Activated CD8-positive, alpha-beta memory T cell treated with anti-CD3 and anti-CD28 coated beads for 36 hours (primary cell): ENCODE data around the gene PDHX. TPM values are rescaled to one million over a fixed set of nuclear protein-coding genes. Genes with fewer than 3 reads are reported as not detected.
"Not testable (repeated sequence)": the region's sequence is repeated elsewhere in the genome, so short reads cannot be mapped to it uniquely, and the experiment has no call there.

Experiments used
- CTCF ChIA-PET: fragments of 350-600 bp; sonication (Branson Sonifier 250); formaldehyde crosslinking; loops from one replicate; lab custom pipeline; 2021; ENCODE audit warnings: antibody characterized with exemption; lab: Charles Lee
- POLR2A ChIA-PET: fragments of 350-600 bp; sonication (Branson Sonifier 250); formaldehyde crosslinking; loops from one replicate; lab custom pipeline; 2021; ENCODE audit warnings: antibody characterized with exemption; lab: Charles Lee
- total RNA-seq, 2 experiments: library from RNA; stranded (reverse); gene quantifications; one replicate each; pipeline ENCODE4 v1.2.3, GENCODE V29; 2021

The PDHX gene
- 10 to 100 TPM; 39.1 to 42.4 TPM for total RNA-seq

GRCh38 chr11:34916015-34916842 is at the start of gene PDHX, which contains the start of gene APIP:
PDHX (plus strand) TSS chr11:34916618; CDS start chr11:34916656, 38 bp downstream.
APIP (minus strand) TSS chr11:34916379; CDS start chr11:34916284, 95 bp downstream.
- ChIA-PET CTCF (interaction anchor here (0.9 to 1.4 kb wide), 5 partner anchors 11 to 475 kb away, joined by 3 to 4 read pairs (median 3); no protein-coding TSS in a partner anchor), POLR2A (interaction anchor here (1.0 to 1.3 kb wide), 4 partner anchors 9 to 266 kb away, joined by 3 to 4 read pairs (median 3); no protein-coding TSS in a partner anchor)

- ChIA-PET CTCF (interaction anchor here (1.0 kb wide), 1 partner anchor 25 kb away, joined by 3 read pairs; no protein-coding TSS in a partner anchor), POLR2A (no interaction called here)
Measured at GRCh38 chr11:34869425-34869824, 47.0 kb upstream of the PDHX start.

DNA sequence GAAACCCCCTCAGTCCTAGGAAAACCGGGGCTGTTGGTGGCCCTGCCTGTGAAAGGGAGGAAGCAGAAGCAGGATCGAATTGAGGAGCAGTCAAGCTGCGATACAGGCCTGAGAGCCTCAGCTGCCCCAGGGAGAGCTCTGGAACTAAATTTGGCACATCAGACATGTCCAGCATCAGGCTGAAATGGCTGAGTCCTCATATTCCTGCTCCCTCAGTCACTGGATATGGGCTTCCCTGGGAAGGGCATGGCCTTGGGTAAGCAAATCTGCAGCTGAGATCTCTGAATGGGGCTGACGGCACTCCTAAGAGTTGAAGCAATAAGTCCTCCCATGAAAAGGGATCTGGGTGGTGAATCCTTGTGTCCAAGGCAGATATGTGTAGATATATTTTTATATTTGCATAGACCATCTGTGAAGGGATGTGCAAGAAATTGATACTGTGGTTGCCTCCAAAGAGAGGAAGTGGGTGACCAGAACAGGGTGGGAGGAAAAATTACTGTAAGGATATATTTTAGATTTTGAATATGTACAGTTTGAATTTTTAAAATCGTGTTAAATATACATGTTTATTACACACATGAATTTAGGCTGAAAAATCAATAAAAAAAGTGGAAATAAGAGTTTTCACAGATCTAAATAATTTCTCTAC is 45.7 kb upstream of the PDHX start:
- CTCF ChIA-PET, result no interaction called here
- POLR2A ChIA-PET, result no interaction called here

DNA sequence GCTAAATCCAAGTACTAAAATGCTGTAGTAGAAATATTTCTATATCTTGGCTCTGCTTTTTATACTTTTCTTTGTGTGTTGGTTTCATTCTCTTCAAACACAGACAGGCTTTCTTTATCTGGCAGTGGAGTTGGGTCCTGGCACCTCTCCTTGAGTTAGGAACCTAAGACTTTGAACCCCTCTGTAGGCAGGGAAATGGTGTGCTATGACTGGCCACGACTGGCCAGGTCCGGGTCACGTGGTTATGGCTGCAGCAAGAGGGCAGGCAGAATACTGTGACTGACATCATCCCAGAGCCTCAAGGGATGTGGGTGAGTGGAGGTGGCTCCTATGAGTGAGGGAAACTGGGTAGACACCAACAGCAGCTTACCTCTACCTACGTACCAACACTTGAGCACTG is 42.2 kb upstream of the PDHX start:
- POLR2A ChIA-PET, result no interaction called here
- CTCF ChIA-PET, result no interaction called here

- POLR2A ChIA-PET, result no interaction called here
- CTCF ChIA-PET, result no interaction called here
Measured at GRCh38 chr11:34877375-34877975, 38.9 kb upstream of the PDHX start.

DNA sequence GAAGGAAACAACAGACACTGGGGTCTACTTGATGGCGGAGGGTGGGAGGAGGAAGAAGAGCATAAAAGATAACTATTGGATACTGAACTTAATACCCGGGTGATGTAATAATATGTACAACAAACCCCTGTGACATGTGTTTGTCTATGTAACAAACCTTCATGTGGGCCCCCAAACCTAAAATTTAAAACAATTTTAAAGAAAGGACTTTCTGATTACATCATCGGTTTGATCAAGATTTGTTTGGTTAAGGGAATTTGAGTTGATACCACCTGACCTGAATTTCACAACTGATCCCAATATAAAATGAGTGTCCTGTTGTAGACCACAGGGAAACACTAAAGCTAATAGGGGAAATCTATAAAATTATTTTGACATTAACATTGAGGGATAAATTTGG is 34.5 kb upstream of the PDHX start:
- CTCF ChIA-PET, result interaction anchor here (0.7 kb wide), 1 partner anchor 603 kb away, joined by 3 read pairs; no protein-coding TSS in a partner anchor
- POLR2A ChIA-PET, result no interaction called here

- POLR2A ChIA-PET, result no interaction called here
- CTCF ChIA-PET, result interaction anchor here (0.7 kb wide), 1 partner anchor 10 kb away, joined by 3 read pairs; no protein-coding TSS in a partner anchor
Measured at GRCh38 chr11:34886609-34887008, 29.8 kb upstream of the PDHX start.

DNA sequence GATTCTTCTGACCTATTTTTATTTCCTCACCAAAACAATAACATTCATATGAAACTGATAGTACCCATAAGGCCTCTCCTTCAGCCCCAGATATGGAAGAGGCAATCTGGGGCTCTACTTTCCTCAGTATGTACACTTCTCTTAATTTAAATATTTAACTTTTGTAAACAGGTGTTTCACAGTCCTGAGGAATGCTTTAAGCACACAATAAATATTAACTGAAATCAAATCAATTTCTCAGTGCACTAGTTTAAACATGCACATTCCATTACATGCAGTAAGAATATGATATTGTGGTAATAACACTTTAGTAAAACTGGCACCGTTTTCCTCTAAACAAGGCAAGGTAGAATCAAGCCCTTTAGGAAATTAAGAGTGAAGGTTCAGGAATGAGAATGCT is 29.2 kb upstream of the PDHX start:
- CTCF ChIA-PET, result interaction anchor here (1.5 kb wide), 1 partner anchor 23 kb away, joined by 4 read pairs; no protein-coding TSS in a partner anchor
- POLR2A ChIA-PET, result no interaction called here

- POLR2A ChIA-PET, result no interaction called here
- CTCF ChIA-PET, result interaction anchor here (1.2 kb wide), 1 partner anchor 304 kb away, joined by 6 read pairs; no protein-coding TSS in a partner anchor
Measured at GRCh38 chr11:34890089-34890488, 26.3 kb upstream of the PDHX start.

GRCh38 chr11:34890812-34891211 is 25.6 kb upstream of the PDHX start:
- POLR2A ChIA-PET, result no interaction called here
- CTCF ChIA-PET, result no interaction called here

DNA sequence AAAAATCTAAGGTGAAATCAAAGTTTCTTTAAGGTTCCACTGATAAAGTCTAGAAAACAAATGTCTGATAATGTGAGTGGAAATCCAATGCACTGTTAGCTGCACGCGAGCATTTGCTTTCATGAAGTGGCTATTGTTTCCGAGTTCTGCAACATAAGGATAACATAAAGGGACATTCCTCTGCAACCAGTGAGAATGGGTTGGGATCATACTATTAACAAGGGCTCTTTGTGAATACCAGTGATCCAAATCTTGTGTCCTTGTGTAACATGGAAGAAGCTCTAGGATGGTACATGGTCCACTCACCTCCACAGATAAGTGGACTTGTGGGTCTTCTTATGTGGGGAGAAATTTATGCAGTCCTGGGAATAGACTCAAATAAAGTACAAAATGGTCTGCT is 24.8 kb upstream of the PDHX start:
- ChIA-PET POLR2A (no interaction called here), CTCF (interaction anchor here (0.6 kb wide), 1 partner anchor 327 kb away, joined by 3 read pairs; no protein-coding TSS in a partner anchor)

DNA sequence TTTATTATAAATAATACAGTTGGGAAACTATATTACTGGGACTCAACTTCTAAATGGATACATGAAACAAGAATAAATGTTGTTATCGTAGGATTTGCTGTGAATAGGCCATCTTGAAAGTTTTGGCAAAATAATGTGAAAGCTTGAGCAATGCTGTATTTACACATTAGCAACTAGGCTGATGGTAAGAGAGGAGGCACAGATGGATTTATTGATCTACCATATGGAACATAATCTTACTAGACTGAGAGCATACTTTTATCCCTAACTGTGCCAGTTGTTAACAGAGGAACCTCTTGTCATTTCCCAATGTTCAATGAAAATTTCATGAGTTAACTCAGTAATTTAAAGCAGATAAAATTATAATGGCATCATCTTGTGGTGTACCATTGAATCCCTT is 23.0 kb upstream of the PDHX start:
- POLR2A ChIA-PET, result no interaction called here
- CTCF ChIA-PET, result no interaction called here

- POLR2A ChIA-PET, CTCF ChIA-PET: not testable (repeated sequence)
Measured at GRCh38 chr11:34896191-34896590, 20.2 kb upstream of the PDHX start.

- POLR2A ChIA-PET, result no interaction called here
Measured at GRCh38 chr11:34897171-34897870, 19.1 kb upstream of the PDHX start.

GRCh38 chr11:34898474-34898873 is 17.9 kb upstream of the PDHX start:
- CTCF ChIA-PET, result interaction anchor here (0.7 to 1.4 kb wide), 5 partner anchors 29 to 987 kb away, joined by 3 to 8 read pairs (median 3); no protein-coding TSS in a partner anchor
- POLR2A ChIA-PET, result no interaction called here

More at GRCh38 chr11:34897171-34897870, 19.1 kb upstream of the PDHX start:
- CTCF ChIA-PET, result interaction anchor here (0.9 kb wide), 1 partner anchor 11 kb away, joined by 3 read pairs; no protein-coding TSS in a partner anchor

- ChIA-PET POLR2A (no interaction called here), CTCF (interaction anchor here (1.4 kb wide), 1 partner anchor 27 kb away, joined by 3 read pairs; no protein-coding TSS in a partner anchor)
Measured at GRCh38 chr11:34899633-34900016, 16.8 kb upstream of the PDHX start.

GRCh38 chr11:34904421-34904955 is 11.9 kb upstream of the PDHX start:
- CTCF ChIA-PET, result no interaction called here
- POLR2A ChIA-PET, result no interaction called here

DNA sequence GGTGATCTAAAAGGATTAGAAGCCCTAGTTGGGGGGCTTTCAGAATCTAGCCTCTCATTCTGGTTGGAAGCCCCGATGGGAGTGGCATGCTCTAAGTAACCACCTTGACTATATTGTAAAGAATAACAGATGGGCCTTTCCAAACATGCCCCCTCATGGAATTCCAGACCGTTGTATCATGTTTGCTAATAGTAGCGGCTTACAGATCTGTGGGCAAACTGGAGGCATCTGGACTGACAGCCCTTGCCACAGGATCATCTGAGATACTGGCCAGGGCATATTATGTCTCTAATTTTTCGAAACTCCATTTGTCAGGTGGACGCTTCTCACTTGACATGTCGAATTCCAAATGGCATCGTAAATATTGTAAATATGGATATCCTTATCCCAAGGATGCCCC is 10.8 kb upstream of the PDHX start:
- CTCF ChIA-PET, result no interaction called here
- POLR2A ChIA-PET, result no interaction called here
